Measurements from ENCODE around the gene GRM1. TPM values are rescaled to one million over a fixed set of nuclear protein-coding genes. Genes with fewer than 3 reads are reported as not detected.

Gene GRM1
- total RNA-seq, 2 donors from 2014 or later: 0.68 TPM; not detected in 1

DNA sequence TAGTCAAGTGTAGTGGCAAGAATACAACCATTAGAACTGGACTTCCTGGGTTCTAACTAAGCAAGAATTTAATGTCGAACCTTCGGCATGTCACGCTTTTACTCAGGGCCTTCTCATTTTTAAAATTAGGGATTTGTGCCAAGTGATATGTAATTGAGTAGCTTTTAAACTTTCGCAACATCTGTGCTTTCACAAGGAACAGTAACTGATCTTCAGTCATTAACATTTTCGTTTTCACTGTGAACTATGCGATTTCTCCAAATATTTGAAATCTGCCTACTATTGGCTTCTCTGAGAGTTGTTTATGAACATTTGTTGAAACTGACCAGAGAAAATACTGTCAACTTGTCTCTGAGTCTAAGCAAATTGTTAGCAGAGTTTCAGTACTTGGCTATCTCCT, 27.6 kb downstream of the GRM1 start:
- Histone ChIP-seq H3K36me3 (no peaks in the 10 kb centered on the region), H3K27me3 (replicated peaks; ENCODE audit: insufficient read depth) (no peaks in the 10 kb centered on the region), H3K9me3 (no peaks in the 10 kb centered on the region), H3K27ac (no peak overlapping the region), H3K4me3 (no peak overlapping the region), H3K4me1 (replicated peaks) (no peaks in the 10 kb centered on the region)
- intact Hi-C loops (cut with DNase I): no loop called here
- no peak for TF ChIP-seq POLR2AphosphoS5 (IDR thresholded peaks at IDR 0.05)
- no peak for TF ChIP-seq POLR2A (IDR thresholded peaks at IDR 0.05)
- TF ChIP-seq, protein P1, sequence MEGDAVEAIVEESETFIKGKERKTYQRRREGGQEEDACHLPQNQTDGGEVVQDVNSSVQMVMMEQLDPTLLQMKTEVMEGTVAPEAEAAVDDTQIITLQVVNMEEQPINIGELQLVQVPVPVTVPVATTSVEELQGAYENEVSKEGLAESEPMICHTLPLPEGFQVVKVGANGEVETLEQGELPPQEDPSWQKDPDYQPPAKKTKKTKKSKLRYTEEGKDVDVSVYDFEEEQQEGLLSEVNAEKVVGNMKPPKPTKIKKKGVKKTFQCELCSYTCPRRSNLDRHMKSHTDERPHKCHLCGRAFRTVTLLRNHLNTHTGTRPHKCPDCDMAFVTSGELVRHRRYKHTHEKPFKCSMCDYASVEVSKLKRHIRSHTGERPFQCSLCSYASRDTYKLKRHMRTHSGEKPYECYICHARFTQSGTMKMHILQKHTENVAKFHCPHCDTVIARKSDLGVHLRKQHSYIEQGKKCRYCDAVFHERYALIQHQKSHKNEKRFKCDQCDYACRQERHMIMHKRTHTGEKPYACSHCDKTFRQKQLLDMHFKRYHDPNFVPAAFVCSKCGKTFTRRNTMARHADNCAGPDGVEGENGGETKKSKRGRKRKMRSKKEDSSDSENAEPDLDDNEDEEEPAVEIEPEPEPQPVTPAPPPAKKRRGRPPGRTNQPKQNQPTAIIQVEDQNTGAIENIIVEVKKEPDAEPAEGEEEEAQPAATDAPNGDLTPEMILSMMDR (IDR thresholded peaks at IDR 0.05): no peak
- no peak for DNase-seq (ENCODE audit: low spot score)
- WGBS: 78% methylated on average over 6 of the region's 6 CpGs

DNA sequence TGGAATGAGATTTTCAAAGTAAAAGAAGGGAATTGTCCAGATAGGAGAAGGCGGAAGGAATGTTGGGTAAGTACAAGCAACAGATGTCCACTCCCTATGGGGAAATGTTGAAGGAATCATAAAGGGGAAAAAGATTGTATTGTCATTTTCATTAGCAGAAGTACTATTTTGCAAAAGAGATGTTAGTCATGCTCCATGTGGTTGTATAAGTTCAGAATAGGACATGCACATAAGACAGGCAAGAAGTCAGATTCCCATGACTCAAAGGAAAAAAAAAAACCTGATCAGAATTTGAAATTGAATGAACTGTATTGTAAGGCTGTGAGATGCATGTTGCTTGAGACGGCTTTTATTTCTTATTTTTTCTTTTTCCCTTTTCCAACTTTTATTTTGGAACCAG, 36.8 kb downstream of the GRM1 start:
- Histone ChIP-seq H3K4me1 (replicated peaks) (no peaks in the 10 kb centered on the region), H3K36me3 (no peaks in the 10 kb centered on the region), H3K27ac (no peak overlapping the region), H3K27me3 (replicated peaks; ENCODE audit: insufficient read depth) (no peaks in the 10 kb centered on the region), H3K9me3 (no peaks in the 10 kb centered on the region), H3K4me3 (no peak overlapping the region)
- 91% methylated on average over 2 of the region's 2 CpGs for WGBS
- TF ChIP-seq, protein P1 (IDR thresholded peaks at IDR 0.05): no peak
- TF ChIP-seq POLR2A (IDR thresholded peaks at IDR 0.05) (no peak), POLR2AphosphoS5 (IDR thresholded peaks at IDR 0.05) (no peak)
- no peak for DNase-seq (ENCODE audit: low spot score)
- intact Hi-C loops (cut with DNase I): no loop called here

DNA sequence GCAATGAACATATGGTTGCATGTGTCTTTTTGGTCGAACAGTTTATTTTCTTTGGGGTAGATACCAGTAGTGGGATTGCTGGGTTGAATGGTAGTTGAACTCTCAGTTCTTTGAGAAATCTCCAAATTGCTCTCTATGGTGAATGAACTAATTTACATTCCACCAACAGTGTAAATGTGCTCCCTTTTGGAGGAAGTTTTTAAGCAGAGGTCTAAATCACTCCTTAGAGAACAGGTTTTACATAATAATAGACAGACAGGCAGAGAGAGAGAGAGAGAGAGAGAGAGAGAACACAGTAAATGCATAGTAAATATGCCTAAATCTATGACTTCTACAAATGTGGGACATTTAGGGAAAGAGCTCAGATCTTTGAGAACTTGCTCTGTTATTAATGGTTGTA, 37.6 kb downstream of the GRM1 start:
- intact Hi-C loops (cut with DNase I): no loop called here
- Histone ChIP-seq H3K4me3 (no peak overlapping the region), H3K9me3 (no peaks in the 10 kb centered on the region), H3K36me3 (no peaks in the 10 kb centered on the region), H3K4me1 (replicated peaks) (no peaks in the 10 kb centered on the region), H3K27ac (no peak overlapping the region), H3K27me3 (replicated peaks; ENCODE audit: insufficient read depth) (no peaks in the 10 kb centered on the region)
- no peak for DNase-seq (ENCODE audit: low spot score)
- WGBS: 80% methylated on average over 1 of the region's 1 CpG
- TF ChIP-seq POLR2A (IDR thresholded peaks at IDR 0.05) (no peak), POLR2AphosphoS5 (IDR thresholded peaks at IDR 0.05) (no peak)
- TF ChIP-seq, protein P1 (IDR thresholded peaks at IDR 0.05): no peak

DNA sequence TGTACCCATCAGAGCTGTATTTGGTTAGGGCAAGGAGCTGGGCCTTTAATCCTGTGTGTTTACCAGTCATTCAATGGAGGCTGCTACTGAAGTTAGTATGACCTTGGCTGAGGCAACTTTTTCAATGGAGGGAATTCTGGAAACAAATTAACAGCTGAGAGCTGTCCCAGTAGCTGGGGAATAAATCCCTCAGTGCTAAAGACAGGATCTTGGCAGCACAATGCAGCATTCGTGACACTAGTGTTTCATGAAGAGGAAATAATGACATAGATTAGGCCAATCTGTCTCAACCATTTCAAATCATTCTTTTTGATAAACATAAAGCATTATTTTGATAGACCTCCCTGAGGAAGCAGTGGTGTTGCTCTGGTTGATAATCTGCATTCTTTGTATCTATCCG, 42.9 kb downstream of the GRM1 start:
- Histone ChIP-seq H3K4me1 (replicated peaks) (no peaks in the 10 kb centered on the region), H3K4me3 (no peak overlapping the region), H3K36me3 (no peaks in the 10 kb centered on the region), H3K9me3 (no peaks in the 10 kb centered on the region), H3K27ac (no peak overlapping the region), H3K27me3 (replicated peaks; ENCODE audit: insufficient read depth) (no peaks in the 10 kb centered on the region)
- intact Hi-C loops (cut with DNase I): no loop called here
- WGBS: 76% methylated on average over 2 of the region's 2 CpGs
- no peak for DNase-seq (ENCODE audit: low spot score)
- TF ChIP-seq POLR2A (IDR thresholded peaks at IDR 0.05) (no peak), POLR2AphosphoS5 (IDR thresholded peaks at IDR 0.05) (no peak)
- TF ChIP-seq, protein P1 (IDR thresholded peaks at IDR 0.05): no peak

DNA sequence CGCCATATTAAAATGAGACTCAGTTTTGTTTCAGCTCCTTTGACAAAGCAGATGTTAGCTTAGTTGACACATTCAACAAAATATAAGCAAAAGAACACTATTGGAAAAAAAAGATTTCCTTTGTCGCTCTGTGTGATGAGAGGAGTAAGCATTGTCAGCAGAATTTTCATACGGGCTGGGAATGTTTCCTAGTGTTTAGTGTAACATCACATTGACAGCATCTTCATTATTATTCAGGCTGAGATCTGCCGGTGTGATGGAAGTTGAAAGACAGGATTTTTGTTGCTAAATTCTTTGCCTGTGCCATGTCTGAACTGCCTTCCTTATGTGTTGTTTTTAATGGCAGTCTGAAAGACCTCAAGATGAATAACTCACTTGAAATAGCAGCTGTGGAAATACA, 49.1 kb downstream of the GRM1 start:
- H3K4me3 ChIP-seq: no peak overlapping the region
- H3K9me3 ChIP-seq: no peaks in the 10 kb centered on the region
- no peak overlapping the region for H3K27ac ChIP-seq
- no peaks in the 10 kb centered on the region for H3K27me3 ChIP-seq (replicated peaks; ENCODE audit: insufficient read depth)
- no peaks in the 10 kb centered on the region for H3K36me3 ChIP-seq
- DNase-seq (ENCODE audit: low spot score): no peak
- WGBS: 67% methylated on average over 4 of the region's 4 CpGs
- TF ChIP-seq POLR2A (IDR thresholded peaks at IDR 0.05): no peak
- no peak for TF ChIP-seq POLR2AphosphoS5 (IDR thresholded peaks at IDR 0.05)
- TF ChIP-seq, protein P1 (IDR thresholded peaks at IDR 0.05): no peak
- intact Hi-C loops (cut with DNase I): no loop called here
- no peaks in the 10 kb centered on the region for H3K4me1 ChIP-seq (replicated peaks)

Data from prostate gland (tissue), 2 donors.